ENCODE data around the gene HIRIP3. TPM values are rescaled to one million over a fixed set of nuclear protein-coding genes. Genes with fewer than 3 reads are reported as not detected.

HIRIP3 gene
- polyA plus RNA-seq, 3 donors: 3.3 to 4.8 (median 3.7) TPM

DNA sequence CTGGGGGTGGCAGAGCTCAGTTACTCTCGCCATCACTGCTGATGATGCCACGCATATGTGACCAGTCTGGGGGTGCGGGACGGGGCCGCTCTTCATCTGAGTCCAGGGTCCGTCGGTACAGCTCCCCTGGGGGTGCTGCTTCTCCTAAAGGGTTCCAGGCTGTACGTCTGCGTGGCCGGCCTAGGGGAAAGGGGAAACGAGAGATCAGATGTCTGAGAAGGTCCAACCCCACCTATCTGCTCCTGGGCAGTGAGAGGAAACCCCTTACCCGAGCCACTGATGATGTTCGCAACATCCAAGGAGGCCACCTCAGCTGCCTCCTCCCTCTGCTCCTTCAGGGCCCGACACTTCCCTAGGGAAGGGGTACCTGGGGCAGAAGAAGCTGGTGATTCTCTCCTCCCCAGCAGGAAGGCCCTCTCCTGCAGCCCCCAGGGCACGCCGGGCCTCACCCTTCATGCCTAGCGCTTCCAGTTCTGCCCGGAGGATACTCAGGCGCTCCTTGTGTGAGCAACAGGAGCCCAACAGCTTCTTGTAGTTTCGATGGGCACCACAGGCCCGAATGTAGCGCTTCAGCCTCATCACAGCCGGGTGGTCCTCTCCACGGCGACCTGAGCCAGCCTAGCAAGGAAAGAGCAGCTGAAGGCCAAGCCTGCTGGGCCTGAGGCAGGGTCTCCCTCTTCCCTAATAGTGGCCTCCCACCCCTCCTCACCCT is 2.1 kb downstream of the HIRIP3 start:
- peaks cover 48 to 64% of the 10 kb centered on the region in 2 donors for H3K36me3 ChIP-seq (replicated peaks in 1 of 2; ENCODE audit: control insufficient read depth in 1 of 2, insufficient read depth in 2 of 2, low read length in 2 of 2)
- intact Hi-C loops (cut with micrococcal nuclease): loop anchor here (5.0 to 10.0 kb wide), 2 partner anchors 179 to 764 kb away; partner anchors contain the start of genes PAGR1 (in 1 of the 2) and PRRT2 (in 1 of the 2)

GRCh38 chr16:29992344-29992967 is 3.0 kb downstream of the HIRIP3 start:
- H3K9me3 Mint-ChIP-seq: no peaks in the 10 kb centered on the region
- peak overlapping the region in 3 of 7 donors; percentile 6 to 41 (median 15) for H3K27ac Mint-ChIP-seq
- Histone ChIP-seq H4K20me1 (ENCODE audit: insufficient read depth, low read length) (peaks cover 7% of the 10 kb centered on the region), H3K4me1 (ENCODE audit: control insufficient read depth in 1 of 2, insufficient read depth in 2 of 2, low read length in 2 of 2) (peaks cover 18 to 31% of the 10 kb centered on the region in 2 donors), H3K79me2 (ENCODE audit: insufficient read depth, low read length) (peaks cover 16% of the 10 kb centered on the region), H3K9ac (ENCODE audit: insufficient read depth, low read length, poor library complexity, severe bottlenecking) (no peak overlapping the region), H3K4me2 (replicated peaks; ENCODE audit: extremely low read depth, low read length, poor library complexity, severe bottlenecking) (no peak overlapping the region), H3K27me3 (ENCODE audit: control insufficient read depth in 2 of 2, insufficient read depth in 2 of 2, low read length in 2 of 2) (no peaks in the 10 kb centered on the region), H3K27ac (ENCODE audit: low read depth in 1 of 2, low read length in 2 of 2) (no peak overlapping the region), H2AFZ (ENCODE audit: insufficient read depth, low read depth, low read length, poor library complexity, severe bottlenecking) (no peak overlapping the region), H3K9me3 (replicated peaks in 1 of 2; ENCODE audit: control insufficient read depth in 1 of 2, insufficient read depth in 1 of 2, low read length in 2 of 2) (no peaks in the 10 kb centered on the region), H3K4me3 (replicated peaks in 1 of 3; ENCODE audit: low read depth in 2 of 3, low read length in 3 of 3) (no peak overlapping the region), H3K36me3 (replicated peaks in 1 of 2; ENCODE audit: control insufficient read depth in 1 of 2, insufficient read depth in 2 of 2, low read length in 2 of 2) (peaks cover 57 to 64% of the 10 kb centered on the region in 2 donors)
- peaks cover 23% of the 10 kb centered on the region for H3K4me1 Mint-ChIP-seq
- intact Hi-C loops (cut with micrococcal nuclease): loop anchor here (5.0 to 10.0 kb wide), 2 partner anchors 178 to 765 kb away; partner anchors contain the start of genes PAGR1 (in 1 of the 2) and PRRT2 (in 1 of the 2)
- TF ChIP-seq, protein P1, sequence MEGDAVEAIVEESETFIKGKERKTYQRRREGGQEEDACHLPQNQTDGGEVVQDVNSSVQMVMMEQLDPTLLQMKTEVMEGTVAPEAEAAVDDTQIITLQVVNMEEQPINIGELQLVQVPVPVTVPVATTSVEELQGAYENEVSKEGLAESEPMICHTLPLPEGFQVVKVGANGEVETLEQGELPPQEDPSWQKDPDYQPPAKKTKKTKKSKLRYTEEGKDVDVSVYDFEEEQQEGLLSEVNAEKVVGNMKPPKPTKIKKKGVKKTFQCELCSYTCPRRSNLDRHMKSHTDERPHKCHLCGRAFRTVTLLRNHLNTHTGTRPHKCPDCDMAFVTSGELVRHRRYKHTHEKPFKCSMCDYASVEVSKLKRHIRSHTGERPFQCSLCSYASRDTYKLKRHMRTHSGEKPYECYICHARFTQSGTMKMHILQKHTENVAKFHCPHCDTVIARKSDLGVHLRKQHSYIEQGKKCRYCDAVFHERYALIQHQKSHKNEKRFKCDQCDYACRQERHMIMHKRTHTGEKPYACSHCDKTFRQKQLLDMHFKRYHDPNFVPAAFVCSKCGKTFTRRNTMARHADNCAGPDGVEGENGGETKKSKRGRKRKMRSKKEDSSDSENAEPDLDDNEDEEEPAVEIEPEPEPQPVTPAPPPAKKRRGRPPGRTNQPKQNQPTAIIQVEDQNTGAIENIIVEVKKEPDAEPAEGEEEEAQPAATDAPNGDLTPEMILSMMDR (IDR thresholded peaks at IDR 0.05): no peak
- H3K27me3 Mint-ChIP-seq (ENCODE audit: low read depth in 3 of 3): peaks cover 0 to 2% (median 0%) of the 10 kb centered on the region in 3 donors
- H3K36me3 Mint-ChIP-seq: peaks cover 40 to 53% of the 10 kb centered on the region in 2 donors
- DNase-seq: no peak
- WGBS (ENCODE audit: insufficient coverage): 76% methylated on average over 4 of the region's 7 CpGs
- no peak overlapping the region for H3K4me3 Mint-ChIP-seq

More for the DNA sequence above, 2.1 kb downstream of the HIRIP3 start:
- Histone ChIP-seq H3K4me2 (replicated peaks; ENCODE audit: extremely low read depth, low read length, poor library complexity, severe bottlenecking) (no peak overlapping the region), H3K4me1 (ENCODE audit: control insufficient read depth in 1 of 2, insufficient read depth in 2 of 2, low read length in 2 of 2) (peaks cover 18 to 31% of the 10 kb centered on the region in 2 donors), H3K9ac (ENCODE audit: insufficient read depth, low read length, poor library complexity, severe bottlenecking) (no peak overlapping the region), H2AFZ (ENCODE audit: insufficient read depth, low read depth, low read length, poor library complexity, severe bottlenecking) (no peak overlapping the region), H3K27me3 (ENCODE audit: control insufficient read depth in 2 of 2, insufficient read depth in 2 of 2, low read length in 2 of 2) (no peaks in the 10 kb centered on the region), H4K20me1 (ENCODE audit: insufficient read depth, low read length) (no peaks in the 10 kb centered on the region), H3K79me2 (ENCODE audit: insufficient read depth, low read length) (peaks cover 16% of the 10 kb centered on the region), H3K9me3 (replicated peaks in 1 of 2; ENCODE audit: control insufficient read depth in 1 of 2, insufficient read depth in 1 of 2, low read length in 2 of 2) (no peaks in the 10 kb centered on the region), H3K4me3 (replicated peaks in 1 of 3; ENCODE audit: low read depth in 2 of 3, low read length in 3 of 3) (no peak overlapping the region), H3K27ac (ENCODE audit: low read depth in 1 of 2, low read length in 2 of 2) (no peak overlapping the region)
- Mint-ChIP-seq H3K4me1 (peaks cover 23% of the 10 kb centered on the region), H3K36me3 (peaks cover 37 to 50% of the 10 kb centered on the region in 2 donors), H3K4me3 (no peak overlapping the region), H3K27ac (no peak overlapping the region), H3K27me3 (ENCODE audit: low read depth in 3 of 3) (peaks cover 0 to 2% (median 0%) of the 10 kb centered on the region in 3 donors), H3K9me3 (no peaks in the 10 kb centered on the region)
- TF ChIP-seq, protein P1 (IDR thresholded peaks at IDR 0.05): no peak
- DNase-seq: no peak
- WGBS (ENCODE audit: insufficient coverage): 97% methylated on average over 14 of the region's 25 CpGs
